ENCODE data around the gene RNF123.

Gene RNF123

DNA sequence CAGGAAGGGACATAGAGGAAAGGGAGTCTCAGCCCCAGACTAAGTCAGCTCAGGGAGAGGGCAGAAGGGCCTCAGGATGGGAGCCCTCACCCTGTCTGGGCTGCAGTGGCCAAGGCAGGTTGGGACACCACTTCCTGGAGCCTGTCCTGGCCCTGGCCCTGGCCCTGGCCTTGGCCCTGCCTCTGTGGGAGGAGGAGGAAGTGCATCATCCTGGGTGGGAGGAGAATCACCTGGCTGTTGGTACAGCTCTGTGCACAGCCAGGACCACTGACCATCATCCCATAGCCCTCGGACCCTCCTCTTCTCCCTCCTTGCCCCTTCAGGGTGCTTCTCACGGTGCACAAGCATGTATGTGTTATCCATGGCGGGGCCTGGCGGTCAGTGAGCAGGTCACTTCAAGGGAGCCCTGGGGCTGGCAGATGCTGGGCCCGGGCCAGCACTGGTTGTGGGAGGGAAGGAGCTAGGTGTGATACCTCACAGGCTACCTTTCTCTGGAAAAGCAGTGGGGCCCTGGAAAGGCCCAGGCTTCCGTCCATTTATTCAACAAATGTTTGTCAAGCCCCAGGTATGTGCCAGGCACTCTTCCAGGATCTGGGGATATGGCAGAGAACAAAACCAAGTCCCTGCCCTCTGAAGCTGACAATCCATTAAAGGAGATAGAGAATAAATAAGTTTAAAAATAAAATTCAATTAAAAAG lies 23.4 kb upstream of the RNF123 start:
- no peak overlapping the region for H3K27ac ChIP-seq
- no peak overlapping the region for H3K4me3 ChIP-seq (ENCODE audit: low read depth, low read length)
- no peaks in the 10 kb centered on the region for H3K9me3 ChIP-seq (ENCODE audit: severe bottlenecking)
- no peaks in the 10 kb centered on the region for H3K27me3 ChIP-seq (ENCODE audit: insufficient read depth, low read depth, severe bottlenecking)
- peaks cover 5% of the 10 kb centered on the region; the same call in 1 of the 2 replicates for H3K36me3 ChIP-seq
- DNase-seq: no peak
- TF ChIP-seq, protein P1, sequence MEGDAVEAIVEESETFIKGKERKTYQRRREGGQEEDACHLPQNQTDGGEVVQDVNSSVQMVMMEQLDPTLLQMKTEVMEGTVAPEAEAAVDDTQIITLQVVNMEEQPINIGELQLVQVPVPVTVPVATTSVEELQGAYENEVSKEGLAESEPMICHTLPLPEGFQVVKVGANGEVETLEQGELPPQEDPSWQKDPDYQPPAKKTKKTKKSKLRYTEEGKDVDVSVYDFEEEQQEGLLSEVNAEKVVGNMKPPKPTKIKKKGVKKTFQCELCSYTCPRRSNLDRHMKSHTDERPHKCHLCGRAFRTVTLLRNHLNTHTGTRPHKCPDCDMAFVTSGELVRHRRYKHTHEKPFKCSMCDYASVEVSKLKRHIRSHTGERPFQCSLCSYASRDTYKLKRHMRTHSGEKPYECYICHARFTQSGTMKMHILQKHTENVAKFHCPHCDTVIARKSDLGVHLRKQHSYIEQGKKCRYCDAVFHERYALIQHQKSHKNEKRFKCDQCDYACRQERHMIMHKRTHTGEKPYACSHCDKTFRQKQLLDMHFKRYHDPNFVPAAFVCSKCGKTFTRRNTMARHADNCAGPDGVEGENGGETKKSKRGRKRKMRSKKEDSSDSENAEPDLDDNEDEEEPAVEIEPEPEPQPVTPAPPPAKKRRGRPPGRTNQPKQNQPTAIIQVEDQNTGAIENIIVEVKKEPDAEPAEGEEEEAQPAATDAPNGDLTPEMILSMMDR (IDR thresholded peaks at IDR 0.05; ENCODE audit: low read depth, low read length): no peak

DNA sequence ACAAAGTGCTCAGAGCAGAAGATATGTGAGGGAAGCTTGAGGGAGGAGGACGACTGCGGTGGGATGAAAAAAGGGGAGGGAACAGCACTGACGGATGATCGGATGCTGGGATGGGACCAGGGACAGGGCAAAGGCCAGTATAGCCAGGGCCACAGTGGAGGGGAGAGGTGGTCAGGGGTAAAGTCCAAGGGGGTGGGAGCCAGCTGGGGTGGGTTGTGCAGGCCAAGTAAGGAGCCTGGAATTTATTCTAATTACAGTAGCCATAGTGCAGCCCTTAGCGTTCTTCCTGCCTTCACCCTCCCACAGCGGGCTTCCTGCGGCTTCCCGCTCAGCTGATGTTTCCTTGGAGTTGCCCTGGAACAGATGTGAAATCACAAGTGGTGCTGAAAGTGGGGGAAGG lies 22.8 kb upstream of the RNF123 start:
- Histone ChIP-seq H3K27me3 (ENCODE audit: insufficient read depth, low read depth, severe bottlenecking) (no peaks in the 10 kb centered on the region), H3K27ac (no peak overlapping the region), H3K36me3 (peaks cover 5% of the 10 kb centered on the region; the same call in 1 of the 2 replicates), H3K9me3 (ENCODE audit: severe bottlenecking) (no peaks in the 10 kb centered on the region), H3K4me3 (ENCODE audit: low read depth, low read length) (no peak overlapping the region)
- DNase-seq: no peak
- TF ChIP-seq, protein P1 (IDR thresholded peaks at IDR 0.05; ENCODE audit: low read depth, low read length): no peak

DNA sequence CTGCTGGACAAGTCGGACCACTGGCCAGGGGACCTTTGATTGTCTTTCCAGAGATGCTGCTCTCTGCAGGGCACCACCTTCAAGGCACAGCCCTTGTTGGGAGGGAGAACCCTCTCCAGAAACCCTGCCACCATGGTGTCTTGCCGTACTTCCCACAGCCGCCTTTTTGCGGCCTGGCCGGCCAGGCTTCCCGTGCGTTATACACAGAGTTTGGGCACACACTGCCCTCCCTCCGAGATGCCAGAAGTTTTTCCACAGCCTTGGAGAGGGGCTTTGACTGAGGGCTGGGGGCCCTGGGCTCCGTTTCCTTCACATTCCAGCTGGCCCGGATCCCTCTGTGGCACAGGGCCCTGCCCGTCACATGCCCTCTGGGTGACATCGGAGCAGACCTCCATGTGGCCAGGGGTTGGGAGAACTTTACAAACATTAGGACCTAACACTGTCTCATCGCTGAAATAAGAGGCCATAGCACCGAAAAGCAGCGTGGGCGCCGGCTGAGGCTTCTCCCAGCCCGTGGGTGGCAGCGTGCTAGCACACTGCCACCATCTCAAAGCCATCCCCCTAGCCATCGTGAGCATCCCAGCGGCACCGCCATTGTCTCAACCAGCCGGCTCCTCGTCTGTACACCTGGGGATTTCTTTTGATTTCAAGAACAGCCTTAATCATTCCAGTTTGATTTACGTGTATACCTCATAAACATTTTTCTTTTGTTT lies 21.5 kb upstream of the RNF123 start:
- TF ChIP-seq, protein P1 (IDR thresholded peaks at IDR 0.05; ENCODE audit: low read depth, low read length): no peak
- DNase-seq: no peak
- Histone ChIP-seq H3K27me3 (ENCODE audit: insufficient read depth, low read depth, severe bottlenecking) (no peaks in the 10 kb centered on the region), H3K36me3 (peaks cover 3% of the 10 kb centered on the region; the same call in 1 of the 2 replicates), H3K4me3 (ENCODE audit: low read depth, low read length) (no peak overlapping the region), H3K27ac (no peak overlapping the region), H3K9me3 (ENCODE audit: severe bottlenecking) (no peaks in the 10 kb centered on the region)

DNA sequence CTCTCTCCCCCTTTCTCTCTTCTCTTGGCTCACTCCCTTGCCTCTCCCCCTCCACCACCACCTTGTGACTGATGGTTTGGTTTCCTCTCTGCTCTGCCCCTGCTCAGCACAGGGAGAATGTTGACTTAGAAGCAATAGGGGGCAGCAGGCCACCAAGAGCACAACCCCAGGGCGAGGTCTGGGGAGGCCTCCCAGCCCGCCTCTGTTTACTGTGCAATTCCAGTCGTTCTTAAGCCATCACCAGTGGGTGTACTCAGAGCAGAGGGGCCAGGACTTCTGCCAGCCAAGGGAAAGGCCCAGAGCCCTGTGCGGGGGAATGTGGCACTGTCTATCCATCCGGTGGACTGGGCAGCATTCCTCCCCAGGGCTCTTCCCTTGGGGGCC lies 21.0 kb upstream of the RNF123 start:
- TF ChIP-seq, protein P1 (IDR thresholded peaks at IDR 0.05; ENCODE audit: low read depth, low read length): no peak
- DNase-seq: no peak
- H3K27me3 ChIP-seq (ENCODE audit: insufficient read depth, low read depth, severe bottlenecking): no peaks in the 10 kb centered on the region
- H3K36me3 ChIP-seq: peaks cover 3% of the 10 kb centered on the region; the same call in 1 of the 2 replicates
- H3K9me3 ChIP-seq (ENCODE audit: severe bottlenecking): no peaks in the 10 kb centered on the region
- H3K4me3 ChIP-seq (ENCODE audit: low read depth, low read length): no peak overlapping the region
- H3K27ac ChIP-seq: no peak overlapping the region

DNA sequence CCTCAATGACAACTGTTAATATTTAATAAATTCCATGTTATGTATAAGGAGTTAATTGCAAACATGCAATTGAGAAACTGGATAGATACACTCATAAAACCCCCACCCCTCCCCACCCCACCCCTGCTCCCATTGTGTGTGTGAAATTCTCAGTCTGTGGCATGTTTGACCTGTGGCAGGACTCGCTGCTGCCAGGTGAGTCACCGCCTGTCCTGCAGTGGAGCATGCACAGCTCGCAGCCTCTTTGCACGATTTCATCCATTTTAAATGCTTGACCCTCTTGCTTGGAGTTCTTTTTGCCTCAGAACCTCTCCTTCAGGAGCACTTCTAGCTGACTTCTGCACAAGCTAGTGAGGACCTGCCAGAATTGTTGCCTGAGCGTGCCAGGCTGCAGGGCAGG lies 20.5 kb upstream of the RNF123 start:
- DNase-seq: no peak
- TF ChIP-seq, protein P1 (IDR thresholded peaks at IDR 0.05; ENCODE audit: low read depth, low read length): no peak
- Histone ChIP-seq H3K27ac (no peak overlapping the region), H3K36me3 (peaks cover 3% of the 10 kb centered on the region; the same call in 1 of the 2 replicates), H3K9me3 (ENCODE audit: severe bottlenecking) (no peaks in the 10 kb centered on the region), H3K4me3 (ENCODE audit: low read depth, low read length) (no peak overlapping the region), H3K27me3 (ENCODE audit: insufficient read depth, low read depth, severe bottlenecking) (no peaks in the 10 kb centered on the region)
